Activated effector memory CD4-positive, alpha-beta T cell treated with Interleukin-2 at 50 U/mL for 16 hours (primary cell): ENCODE measurements around the gene CPED1.
"Not testable (repeated sequence)": the region's sequence is repeated elsewhere in the genome, so short reads cannot be mapped to it uniquely, and the experiment has no call there.

ENCODE experiments used
- DNase-seq: peaks from one replicate; pipeline ENCODE4 v3.0.0-alpha.2; 2020

CPED1 gene

DNA sequence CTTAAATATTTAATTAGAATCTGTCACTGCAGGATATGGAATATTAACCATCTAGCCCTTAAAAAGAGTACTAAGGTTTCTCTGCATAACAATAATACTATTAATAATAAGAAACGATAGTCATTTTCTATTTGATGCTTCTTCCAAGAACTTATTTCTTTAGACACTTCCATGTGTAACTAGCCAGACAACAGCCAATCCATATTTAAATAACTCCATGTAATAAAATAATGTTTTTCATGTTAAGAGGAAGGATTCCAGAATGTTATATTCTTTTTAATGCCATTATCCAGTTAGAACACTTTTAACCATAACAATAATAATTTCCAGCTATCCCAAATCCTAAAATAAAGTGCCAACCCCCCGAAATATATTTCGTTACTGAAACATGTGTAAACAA lies 170.2 kb downstream of the CPED1 start:
- no peak for DNase-seq

DNA sequence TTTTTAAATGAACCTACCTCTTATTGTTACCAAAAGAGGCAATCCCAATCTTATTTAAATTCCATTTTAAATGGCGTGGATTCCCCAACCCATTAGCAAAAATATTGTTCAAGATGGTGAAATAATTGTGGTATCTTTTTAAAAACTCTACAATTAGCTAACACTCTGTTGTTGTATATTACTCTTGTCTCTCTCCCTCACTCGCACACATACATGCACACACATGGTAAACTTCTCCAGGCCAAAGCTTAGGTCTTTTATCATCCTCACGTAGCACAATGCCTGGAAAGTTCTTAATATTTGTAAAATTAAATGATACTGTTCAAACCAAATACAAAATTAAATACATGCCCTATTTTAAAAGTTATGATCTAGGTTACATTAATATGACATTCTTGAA lies 171.0 kb downstream of the CPED1 start:
- no peak for DNase-seq

DNA sequence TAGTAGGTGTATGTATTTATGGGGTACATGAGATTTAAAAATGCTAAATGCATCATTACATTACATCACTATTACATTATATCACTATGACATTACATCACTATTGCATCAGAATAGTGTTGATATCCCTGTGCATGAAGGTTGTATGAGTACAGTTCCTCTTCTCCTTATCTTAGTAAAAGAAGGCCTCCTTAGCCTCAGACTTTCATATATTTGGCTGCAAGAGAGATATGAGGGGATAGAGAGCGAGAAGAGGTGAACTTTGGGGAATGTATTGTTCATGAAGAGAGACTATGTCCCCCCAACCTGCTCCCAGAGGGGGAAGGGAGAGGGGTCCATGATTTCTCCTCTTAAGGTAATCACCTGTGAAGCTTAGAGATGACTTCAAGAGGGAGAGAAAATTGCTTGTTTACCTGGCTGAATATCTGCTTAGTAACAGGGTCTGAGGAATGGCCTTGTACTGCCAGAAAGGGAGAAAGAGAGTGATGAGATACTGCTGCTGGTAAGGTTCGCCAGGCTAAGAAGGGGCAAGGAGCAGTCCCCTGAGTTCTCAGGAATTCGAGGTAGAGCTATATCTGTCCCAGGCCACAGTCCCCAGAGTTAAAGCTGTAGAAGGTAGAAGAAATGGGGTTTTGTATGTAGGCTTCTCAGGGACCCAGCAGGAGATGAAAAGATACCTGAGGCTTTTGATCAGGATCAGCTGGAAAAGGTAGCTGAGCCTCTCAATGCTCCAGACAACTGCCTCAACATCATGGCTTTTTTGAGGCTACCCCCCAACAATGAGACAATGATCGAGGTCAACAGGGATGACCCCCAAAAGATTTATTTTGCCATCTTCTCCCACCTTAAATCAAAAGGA lies 171.9 kb downstream of the CPED1 start:
- DNase-seq, result no peak

DNA sequence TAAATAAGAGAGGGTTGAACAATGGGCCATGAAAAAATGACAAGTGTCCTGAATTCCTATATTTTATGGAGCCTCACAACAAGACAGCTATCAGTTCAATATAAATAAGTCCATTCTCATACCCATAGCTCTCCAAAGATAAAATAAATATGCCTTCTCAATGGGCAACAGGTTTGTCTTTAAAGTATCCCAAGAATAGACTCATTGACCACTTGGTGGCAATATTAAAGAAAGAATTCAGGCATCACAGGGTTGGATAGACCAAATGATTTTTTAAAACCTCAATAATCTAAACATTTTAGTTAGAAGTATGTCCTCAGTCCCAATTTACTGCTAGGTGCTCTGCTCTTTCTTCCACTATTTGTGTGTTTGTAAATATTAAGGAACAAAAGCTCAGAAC lies 175.2 kb downstream of the CPED1 start:
- DNase-seq, result no peak

DNA sequence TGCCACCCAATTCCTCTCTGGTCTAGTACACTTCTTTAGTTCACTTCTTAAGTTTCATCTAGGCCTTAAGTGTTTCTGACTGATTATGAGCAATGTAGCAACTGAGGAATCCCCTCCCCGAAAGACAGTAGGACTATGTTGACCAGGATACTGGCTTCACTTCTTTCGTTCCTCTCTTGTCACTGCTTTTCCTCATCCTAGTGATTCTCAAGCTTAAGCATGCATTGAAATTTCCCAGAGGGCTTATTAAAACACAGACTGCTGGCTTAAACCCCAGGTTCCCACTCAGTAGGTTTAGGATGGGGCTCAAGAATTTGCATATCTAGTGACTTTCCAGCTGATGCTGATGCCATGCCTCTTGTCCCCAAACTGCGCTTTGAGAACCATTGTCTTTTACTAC lies 175.7 kb downstream of the CPED1 start:
- DNase-seq, result no peak

DNA sequence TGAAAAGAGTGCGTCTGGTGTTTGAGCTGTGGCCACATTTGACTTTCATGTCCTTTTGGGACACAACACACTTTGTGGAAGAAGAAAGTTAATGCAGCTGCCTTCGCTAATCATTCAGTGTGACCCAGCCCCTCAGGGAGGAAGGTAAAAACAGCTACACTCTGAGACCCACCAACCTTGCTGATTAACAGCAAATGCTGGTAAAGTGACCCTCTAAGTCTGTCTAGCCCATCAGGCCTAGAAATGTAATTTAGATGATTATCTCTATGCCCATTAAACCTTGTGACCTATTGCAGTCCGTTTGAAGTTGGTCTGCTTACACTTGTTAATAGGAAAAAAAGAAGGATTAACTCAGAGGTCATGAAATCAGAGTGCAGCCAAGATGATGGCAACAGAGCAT lies 178.4 kb downstream of the CPED1 start:
- DNase-seq, result no peak

DNA sequence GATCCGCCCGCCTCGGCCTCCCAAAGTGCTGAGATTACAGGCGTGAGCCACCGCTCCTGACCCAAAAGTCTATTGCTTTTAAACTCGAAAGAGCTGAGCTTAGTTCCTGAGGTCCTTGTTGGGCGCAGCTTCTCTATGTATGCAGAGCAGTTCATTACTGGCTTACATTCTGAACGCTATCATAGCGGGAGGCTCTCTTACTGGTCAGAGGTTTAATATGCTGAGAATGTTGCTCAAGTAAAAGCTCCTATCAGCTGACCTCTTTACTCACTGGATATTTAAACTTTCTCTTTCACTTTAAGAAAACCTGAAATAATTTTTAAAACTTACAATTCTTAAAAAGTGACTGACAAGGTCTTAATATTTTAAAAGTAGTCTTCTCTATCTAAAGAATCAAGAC lies 179.5 kb downstream of the CPED1 start:
- no peak for DNase-seq

DNA sequence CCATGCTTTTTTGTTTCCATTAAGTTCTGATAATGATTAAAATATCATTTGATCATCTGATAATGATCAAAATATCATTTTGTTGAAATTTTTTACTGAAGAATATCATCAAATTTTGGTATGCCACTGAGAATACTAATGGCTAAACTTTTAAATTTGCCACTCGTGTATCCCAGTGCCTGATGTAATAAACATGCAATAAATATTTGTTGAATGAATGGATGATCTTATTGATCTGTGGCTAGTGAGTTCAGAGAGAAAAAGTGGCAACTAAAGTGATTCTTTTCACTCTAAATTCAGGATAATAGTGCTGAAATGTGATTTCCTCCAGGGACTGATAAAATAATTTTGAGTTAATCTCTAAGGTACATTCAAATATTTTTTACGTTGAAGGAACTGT lies 181.0 kb downstream of the CPED1 start:
- DNase-seq, result no peak

DNA sequence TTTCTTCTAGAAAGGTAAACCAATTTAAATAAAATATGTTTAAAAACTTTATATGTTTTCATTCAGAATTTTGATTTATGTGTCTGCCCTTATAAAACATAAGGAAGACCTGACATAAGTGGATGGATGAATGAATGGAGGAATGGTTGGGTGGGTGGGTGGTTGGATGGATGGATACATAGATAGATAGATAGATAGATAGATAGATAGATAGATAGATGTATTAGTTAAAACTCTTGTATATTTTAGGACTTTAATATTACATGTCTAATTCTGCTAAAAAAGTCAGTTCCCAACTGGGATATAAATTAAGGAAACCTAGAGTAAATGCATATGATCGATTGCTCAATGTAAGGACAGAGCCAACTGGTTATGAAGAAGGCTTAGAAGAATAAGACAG lies 184.0 kb downstream of the CPED1 start:
- no peak for DNase-seq

DNA sequence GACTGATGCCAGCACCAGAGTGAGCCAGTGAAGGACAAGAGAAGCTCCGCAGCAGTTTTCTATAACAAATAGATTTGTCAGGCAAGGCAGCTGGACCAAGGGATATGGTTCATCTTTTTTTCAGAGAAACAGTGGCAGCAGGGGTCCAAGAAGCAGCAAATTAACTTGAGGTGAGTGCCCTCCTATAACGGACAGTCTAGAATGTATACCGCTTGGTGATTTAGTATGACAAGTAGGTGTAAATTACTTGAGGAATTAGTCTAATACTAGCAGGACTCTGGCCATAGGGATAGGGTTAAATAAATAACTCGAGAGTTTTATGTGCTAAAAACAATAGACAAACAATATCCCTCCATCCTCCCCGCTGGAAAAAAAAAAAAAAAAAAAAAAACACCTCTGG lies 187.3 kb downstream of the CPED1 start:
- no peak for DNase-seq

DNA sequence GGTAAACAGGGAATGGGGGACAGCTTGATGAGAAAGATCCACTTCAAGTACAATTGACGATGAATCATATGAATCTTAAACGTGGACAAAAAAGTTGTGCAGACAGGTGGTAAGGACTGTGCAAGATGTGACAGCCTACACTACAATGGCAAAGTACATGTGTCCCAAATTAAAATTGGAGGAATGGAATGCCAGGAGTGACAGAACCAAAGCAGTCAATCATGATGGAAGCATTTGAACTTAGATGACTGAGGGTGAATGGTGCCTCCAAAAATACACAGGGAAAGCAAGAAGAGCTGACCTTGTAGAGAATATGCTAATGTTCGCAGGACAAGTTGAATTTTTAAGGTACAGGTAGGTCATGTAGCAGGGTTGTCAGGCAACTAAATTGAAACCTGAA lies 189.9 kb downstream of the CPED1 start:
- no peak for DNase-seq

DNA sequence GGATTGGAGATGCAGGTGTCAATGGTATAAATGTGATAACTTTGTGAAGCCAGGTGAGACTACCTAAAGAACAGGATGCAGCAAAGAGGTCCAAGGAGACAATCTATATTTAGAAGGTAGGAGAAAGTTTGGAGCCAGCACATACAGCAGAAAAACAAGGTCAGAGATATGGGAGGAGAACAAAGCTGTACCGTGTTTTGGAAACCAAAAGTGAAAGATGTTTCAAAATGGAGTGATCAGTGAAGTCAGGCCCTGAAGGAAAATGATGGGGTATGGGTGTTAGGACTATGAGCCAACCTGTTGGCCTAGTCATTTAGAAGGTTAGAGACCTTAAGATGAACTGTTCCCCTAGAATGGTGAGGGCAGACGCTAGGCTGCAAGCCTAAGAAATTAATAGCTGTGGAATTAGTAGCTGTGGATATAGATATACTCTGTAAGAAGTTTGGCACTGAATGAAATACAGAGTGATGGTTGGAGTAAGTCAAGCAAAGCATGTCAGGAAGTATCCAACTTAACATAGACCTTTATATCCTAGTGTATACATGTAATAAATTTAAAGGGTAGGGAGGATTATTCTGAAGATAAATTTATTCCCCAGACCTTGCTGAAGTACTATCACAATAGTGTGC lies 190.5 kb downstream of the CPED1 start:
- DNase-seq, result no peak

DNA sequence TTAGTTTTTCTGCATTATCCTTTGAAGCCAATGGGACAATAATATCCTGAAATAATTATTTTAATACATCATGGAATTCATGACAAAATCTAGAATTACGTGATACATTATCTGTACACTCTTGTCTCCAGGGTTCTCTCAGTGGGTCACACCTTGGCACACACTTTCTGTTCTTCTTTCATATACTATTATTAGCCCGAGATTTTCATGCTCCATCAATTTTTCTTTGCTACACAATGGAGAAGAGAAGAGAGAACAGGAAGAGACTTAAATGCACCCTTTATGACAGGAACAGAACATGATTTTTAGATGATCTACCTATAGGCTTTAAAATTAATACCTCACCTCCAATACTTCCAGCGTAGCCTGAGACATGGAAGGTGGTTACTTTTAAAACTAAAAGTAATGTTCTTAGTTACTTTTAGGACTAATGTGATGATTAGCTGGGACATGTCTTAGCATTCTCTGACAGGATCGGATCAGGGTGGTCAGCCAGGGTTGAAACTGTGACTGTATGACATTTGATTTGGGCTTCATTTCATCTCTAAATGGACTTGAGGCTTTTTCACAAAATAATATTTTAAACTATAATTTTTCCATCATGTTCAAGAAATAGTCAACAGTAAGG lies 192.0 kb downstream of the CPED1 start:
- no peak for DNase-seq

DNA sequence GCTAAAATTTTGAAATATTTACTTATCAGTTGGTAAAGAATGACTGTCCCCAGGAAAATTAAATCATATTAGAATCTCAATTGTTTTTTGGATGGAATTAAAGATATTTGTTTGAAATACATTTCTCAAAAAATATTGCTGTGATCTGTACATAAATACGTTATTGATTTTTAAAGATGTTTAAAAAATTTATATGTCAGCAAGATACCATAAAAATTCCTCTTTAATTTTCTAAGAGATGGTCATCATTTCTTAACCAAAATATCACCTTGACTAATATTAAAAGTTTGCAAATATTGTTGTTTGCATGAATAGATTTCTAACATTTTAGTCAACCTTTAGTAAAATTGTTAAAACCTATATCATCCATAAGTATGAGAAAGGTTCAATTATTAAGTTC lies 192.8 kb downstream of the CPED1 start:
- DNase-seq, result no peak

DNA sequence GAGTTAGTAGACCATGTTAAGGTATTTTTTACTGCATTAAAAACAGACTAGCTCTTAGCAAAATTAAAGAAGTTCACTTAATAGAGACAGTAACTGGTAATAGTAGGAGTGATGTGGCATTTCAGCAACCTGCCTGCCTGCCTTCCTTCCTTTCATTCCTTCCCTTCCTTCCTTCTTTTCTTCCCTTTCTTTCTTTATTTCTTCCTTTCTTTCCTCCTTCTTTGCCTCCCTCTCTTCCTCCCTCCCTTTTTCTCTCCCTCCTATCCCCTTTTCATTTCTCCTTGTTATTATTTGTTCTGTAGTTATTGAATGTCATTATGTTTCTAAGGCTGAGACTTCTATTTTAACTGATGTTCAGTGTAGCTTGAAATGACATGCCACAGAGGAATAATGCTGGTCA lies 193.8 kb downstream of the CPED1 start:
- DNase-seq, result no peak

DNA sequence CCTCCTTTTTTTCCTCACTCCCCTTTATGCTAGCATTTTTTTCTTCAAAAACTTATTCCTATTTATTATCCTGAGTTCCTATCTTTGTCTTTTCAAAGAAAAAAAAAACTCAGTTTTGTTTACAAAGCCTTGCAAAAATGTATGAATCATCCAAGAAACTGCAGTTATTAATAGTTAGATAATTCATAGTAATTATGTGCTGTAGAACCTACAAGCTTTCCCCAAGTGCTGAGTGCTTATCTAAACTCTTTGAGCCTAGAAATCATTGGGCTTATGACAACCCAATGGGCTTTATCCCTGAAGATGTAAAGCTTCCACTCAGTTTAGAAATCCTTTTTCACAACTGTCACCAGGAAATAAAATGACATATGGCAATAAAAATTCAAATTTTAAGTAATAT lies 194.4 kb downstream of the CPED1 start:
- DNase-seq, result no peak

DNA sequence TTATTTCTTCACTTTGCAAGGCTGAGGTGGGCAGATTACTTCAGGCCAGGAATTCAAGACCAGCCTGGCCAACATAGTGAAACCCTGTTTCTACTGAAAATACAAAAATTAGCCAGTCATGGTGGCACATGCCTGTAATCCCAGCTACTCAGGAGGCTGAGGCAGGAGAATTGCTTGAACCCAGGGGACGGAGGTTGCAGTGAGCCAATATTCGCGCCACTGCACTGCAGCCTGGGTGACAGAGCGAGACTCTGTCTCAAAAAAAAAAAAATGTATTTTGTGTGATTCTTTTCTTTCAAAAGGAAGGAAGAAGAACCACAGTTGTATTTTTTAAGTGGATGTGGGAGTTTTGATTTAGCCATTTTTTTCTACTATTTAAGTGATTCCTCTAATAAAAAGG lies 195.4 kb downstream of the CPED1 start:
- DNase-seq, result not testable (repeated sequence)

DNA sequence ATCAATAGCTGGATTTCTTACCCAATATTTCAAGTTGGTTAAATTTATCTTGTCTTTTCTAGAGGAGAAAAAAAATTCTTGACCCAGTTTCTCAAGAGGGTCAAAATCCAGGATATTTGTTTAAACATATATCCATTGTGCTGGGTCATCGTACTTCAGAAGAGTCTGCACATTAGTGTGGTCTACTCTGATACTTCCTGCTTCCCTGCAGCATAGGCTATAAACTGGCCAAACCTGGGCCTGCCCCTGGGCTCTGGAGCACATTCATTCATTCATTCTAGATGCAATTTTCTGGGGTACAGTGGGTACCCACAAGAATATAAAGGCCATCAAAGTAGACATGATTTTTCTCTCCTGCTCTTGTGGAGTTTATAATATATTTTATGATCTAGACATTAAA lies 198.2 kb downstream of the CPED1 start:
- no peak for DNase-seq

DNA sequence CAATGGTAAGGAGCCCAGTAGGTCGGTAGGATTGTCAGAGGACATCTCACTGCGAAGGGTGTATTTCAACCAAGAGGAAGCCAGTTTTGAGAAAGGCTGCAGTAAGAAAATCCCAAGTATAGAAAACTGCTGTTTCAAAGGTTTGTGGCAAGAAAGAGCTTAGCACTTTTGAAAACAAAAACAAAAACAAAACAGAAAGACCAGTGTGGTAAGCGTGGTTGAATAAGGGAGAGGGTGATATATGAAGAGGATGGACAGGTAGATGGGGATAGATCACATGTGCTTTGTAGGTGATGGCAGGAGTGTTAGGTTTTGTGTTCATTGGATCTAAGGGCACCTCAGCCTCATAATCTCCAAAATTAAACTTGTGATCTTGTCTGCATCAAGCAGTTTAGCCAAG lies 198.7 kb downstream of the CPED1 start:
- no peak for DNase-seq

DNA sequence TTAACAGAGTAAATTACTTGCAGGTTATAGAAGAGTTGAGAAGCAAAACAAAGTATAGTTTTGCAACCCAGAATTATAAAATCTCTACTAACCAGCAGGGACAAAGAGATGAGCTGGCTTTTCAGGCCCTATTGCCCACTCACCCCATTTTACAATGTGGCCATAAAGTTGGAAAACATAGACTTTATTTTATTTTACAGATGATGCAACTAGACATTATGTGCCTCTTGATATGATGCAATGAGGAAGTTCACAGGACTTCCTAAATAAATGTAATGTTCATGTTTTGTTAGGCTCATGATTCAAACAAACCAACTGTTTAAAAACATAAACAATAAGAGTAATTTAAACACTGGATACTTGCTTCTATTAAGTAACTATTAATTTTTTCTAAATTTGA lies 199.2 kb downstream of the CPED1 start:
- no peak for DNase-seq

DNA sequence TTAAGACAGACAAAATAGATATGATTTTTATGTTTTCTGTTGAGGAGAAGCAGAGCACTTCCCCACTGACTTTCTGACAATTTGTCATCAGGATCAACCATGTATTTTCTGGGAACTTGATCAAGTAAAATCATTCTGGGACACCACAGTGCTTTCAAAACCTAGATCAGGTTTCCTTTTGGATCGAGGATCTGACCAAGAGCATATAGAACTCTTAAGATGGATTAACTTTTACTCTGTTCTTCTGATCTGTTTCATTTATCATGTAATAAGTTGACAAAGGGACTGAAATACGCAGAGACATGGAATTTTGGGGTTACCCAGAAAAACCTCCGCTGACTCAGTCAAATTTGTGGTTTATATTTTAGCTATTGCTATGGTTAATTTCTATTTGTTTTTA lies 204.3 kb downstream of the CPED1 start:
- DNase-seq, result no peak

DNA sequence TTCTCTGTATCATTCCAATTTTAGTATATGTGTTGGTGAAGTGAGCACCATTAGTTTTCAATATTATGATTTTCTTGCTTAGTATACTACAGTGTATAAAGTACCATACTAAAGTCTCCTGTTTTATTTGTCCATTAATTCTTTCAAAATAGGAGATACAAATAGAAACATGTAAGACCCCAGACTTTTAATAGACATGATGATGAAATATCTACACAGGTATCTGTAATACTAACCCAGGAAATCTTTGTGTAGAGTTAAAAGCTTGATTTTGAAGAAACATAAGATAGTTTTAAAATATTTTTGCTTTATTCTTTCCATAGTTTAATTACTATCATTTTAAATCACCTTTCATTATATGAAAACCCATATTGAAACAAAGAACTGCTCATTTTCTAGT lies 206.5 kb downstream of the CPED1 start:
- no peak for DNase-seq

DNA sequence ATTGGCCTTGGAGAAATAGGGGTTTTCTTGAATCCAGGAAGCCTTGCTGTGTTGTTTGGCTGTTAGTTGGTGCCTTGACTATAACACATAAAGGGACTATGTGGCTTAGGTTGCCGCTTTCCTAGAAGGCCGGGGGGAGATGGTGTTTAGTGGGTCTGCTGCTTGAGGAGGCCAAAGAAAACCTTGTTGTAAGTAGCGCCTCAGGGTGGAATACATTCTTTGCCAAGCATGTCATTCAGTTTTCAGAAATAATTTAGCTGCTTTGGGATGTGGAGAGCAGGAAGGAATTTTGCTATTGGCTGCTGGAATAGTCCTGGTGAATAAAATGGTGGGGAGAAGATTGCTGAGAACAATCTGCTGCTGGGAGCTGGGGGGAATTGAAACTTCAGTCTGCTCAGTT lies 207.4 kb downstream of the CPED1 start:
- DNase-seq, result no peak

DNA sequence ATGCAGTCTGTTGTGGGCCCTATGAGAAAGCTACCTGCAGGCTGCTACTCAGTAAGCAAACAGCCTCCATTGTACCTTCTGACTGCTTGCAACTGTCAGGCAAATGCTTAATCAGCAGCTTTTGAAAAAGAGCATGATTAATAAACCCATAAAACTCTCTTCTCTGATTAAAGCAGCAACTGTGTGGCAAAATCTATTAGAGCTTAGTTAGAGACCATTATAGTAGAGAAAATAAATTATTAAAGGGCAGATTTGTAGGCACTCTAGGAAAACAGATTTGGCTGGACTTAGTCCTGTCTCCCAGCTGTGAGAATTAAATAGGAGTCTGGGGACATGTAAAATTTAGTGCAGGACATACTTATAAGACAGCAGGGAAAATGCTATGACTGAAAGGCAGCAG lies 207.8 kb downstream of the CPED1 start:
- no peak for DNase-seq
